ENCODE data around the gene PLA2G1B. TPM values are rescaled to one million over a fixed set of nuclear protein-coding genes. Genes with fewer than 3 reads are reported as not detected.

The PLA2G1B gene
- total RNA-seq, 1 donor from 2014 or later: not detected

GRCh38 chr12:120283318-120283717 is 44.3 kb downstream of the PLA2G1B start:
- no peak for DNase-seq (ENCODE audit: extremely low spot score in 2 of 2)
- H3K9me3 ChIP-seq: no peaks in the 10 kb centered on the region
- no peak for TF ChIP-seq POLR2A (IDR thresholded peaks at IDR 0.05)
- no peak for TF ChIP-seq POLR2AphosphoS5 (IDR thresholded peaks at IDR 0.05; ENCODE audit: insufficient read depth in 1 of 2, low read depth in 1 of 2)
- TF ChIP-seq CTCF (IDR thresholded peaks at IDR 0.05): no peak
- intact Hi-C loops (cut with DNase I): no loop called here
- H3K27ac ChIP-seq: no peak overlapping the region
- no peaks in the 10 kb centered on the region for H3K27me3 ChIP-seq
- H3K4me3 ChIP-seq: no peak overlapping the region
- no peaks in the 10 kb centered on the region for H3K4me1 ChIP-seq
- H3K36me3 ChIP-seq: no peaks in the 10 kb centered on the region

GRCh38 chr12:120278137-120279069 is 49.2 kb downstream of the PLA2G1B start:
- TF ChIP-seq POLR2AphosphoS5 (IDR thresholded peaks at IDR 0.05; ENCODE audit: insufficient read depth in 1 of 2, low read depth in 1 of 2): no peak
- TF ChIP-seq POLR2A (IDR thresholded peaks at IDR 0.05): no peak
- Histone ChIP-seq H3K9me3 (no peaks in the 10 kb centered on the region), H3K27ac (no peak overlapping the region), H3K27me3 (no peaks in the 10 kb centered on the region), H3K4me1 (no peaks in the 10 kb centered on the region), H3K4me3 (no peak overlapping the region), H3K36me3 (no peaks in the 10 kb centered on the region)
- intact Hi-C loops (cut with DNase I): no loop called here
- no peak for DNase-seq (ENCODE audit: extremely low spot score in 2 of 2)

GRCh38 chr12:120276734-120277133 is 50.8 kb downstream of the PLA2G1B start:
- H3K4me3 ChIP-seq: no peak overlapping the region
- intact Hi-C loops (cut with DNase I): no loop called here
- no peak for TF ChIP-seq POLR2A (IDR thresholded peaks at IDR 0.05)
- TF ChIP-seq CTCF (IDR thresholded peaks at IDR 0.05): no peak
- no peak for TF ChIP-seq POLR2AphosphoS5 (IDR thresholded peaks at IDR 0.05; ENCODE audit: insufficient read depth in 1 of 2, low read depth in 1 of 2)
- H3K27ac ChIP-seq: no peak overlapping the region
- H3K4me1 ChIP-seq: no peaks in the 10 kb centered on the region
- no peaks in the 10 kb centered on the region for H3K9me3 ChIP-seq
- no peaks in the 10 kb centered on the region for H3K36me3 ChIP-seq
- H3K27me3 ChIP-seq: no peaks in the 10 kb centered on the region
- DNase-seq (ENCODE audit: extremely low spot score in 2 of 2): no peak

Small RNA genes within 50 kb of the gene (small RNA-seq; reads per million reads assigned to genes)
- gene RNU4-1 (700 reads per million, percentile 99 among the genes with 10 or more reads in this experiment), gene RNU4-2 (385 reads per million, percentile 98 among the genes with 10 or more reads in this experiment), gene RNU6-1088P (not detected)

Other genes starting within 250 kb of the PLA2G1B start
- 30.9 TPM for gene RAB35, start 211.0 kb downstream of the PLA2G1B start, total RNA-seq
- gene GCN1, start 133.1 kb downstream of the PLA2G1B start, total RNA-seq: 62.6 TPM
- 2,837 TPM for gene RPLP0, start 126.7 kb downstream of the PLA2G1B start, total RNA-seq
- gene PXN, start 62.0 kb downstream of the PLA2G1B start, total RNA-seq: 95.3 TPM
- gene RNU4-2, start 35.9 kb downstream of the PLA2G1B start, total RNA-seq: under 0.01 TPM
- gene RNU4-1, start 34.5 kb downstream of the PLA2G1B start, total RNA-seq: under 0.01 TPM
- not detected for gene SIRT4, start 25.5 kb downstream of the PLA2G1B start, total RNA-seq
- 3.7 TPM for gene MSI1, start 41.4 kb upstream of the PLA2G1B start, total RNA-seq
- 928 TPM for gene COX6A1, start 110.3 kb upstream of the PLA2G1B start, total RNA-seq
- 3.9 TPM for gene TRIAP1, start 118.6 kb upstream of the PLA2G1B start, total RNA-seq
- gene GATC, start 118.7 kb upstream of the PLA2G1B start, total RNA-seq: 15.5 TPM
- 105 TPM for gene SRSF9, start 142.0 kb upstream of the PLA2G1B start, total RNA-seq
- gene DYNLL1, start 168.3 kb upstream of the PLA2G1B start, total RNA-seq: 318 TPM
- gene COQ5, start 201.4 kb upstream of the PLA2G1B start, total RNA-seq: 18.4 TPM
- 161 TPM for gene RNF10, start 206.6 kb upstream of the PLA2G1B start, total RNA-seq